ENCODE results near the gene MRPS10. TPM values are rescaled to one million over a fixed set of nuclear protein-coding genes. Genes with fewer than 3 reads are reported as not detected.

MRPS10 gene
- total and polyA plus RNA-seq, 2 donors (not counting 1 experiment from before 2014, with no cell fraction given), result 10.5 to 26.4 TPM

DNA sequence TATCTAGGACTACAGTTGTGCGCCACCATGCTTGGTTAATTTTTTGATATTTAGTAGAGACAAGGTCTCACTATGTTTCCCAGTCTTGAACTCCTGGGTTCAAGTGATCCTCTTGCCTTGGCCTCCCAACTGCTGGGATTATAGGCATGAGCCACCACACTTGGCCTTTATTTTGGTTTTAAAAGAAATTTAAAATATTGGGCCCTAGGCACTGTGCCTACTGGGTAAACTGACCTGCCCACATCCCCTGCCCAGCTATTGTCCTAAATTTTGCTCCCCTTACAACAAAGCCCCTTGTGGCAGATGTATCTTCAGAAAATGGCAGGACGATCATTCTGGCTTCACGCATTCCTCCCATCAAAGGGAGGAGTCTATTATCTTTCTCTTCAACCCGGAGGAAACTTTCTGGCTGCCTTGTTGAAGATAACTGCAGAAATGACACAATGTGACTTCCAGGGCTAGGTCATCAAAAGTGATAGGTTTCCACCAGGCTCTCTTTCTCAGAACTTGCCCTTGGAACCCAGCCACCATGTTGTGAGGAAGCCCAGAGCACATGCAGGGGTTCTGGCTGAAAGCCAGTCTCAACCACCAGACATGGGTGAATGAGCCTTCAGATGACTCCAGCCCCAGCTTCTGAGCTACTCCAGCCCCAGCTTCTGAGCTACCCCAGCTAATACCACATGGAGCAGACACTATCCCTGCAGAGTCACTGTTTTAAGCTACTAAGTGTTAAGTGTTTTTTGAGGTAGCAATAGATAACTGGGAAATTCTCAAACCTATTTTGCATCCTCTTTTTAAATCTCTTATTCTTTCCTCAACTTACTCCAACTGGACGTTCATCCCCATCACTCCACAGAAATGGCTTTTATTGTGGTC is 18.3 kb downstream of the MRPS10 start:
- Histone ChIP-seq H3K9ac (ENCODE audit: low read length) (no peak overlapping the region), H3K4me1 (ENCODE audit: control insufficient read depth in 2 of 2, insufficient read depth in 2 of 2, low read length in 2 of 2) (no peaks in the 10 kb centered on the region), H3K9me3 (ENCODE audit: control extremely low read depth in 1 of 3, control insufficient read depth in 2 of 3, insufficient read depth in 1 of 3, low read length in 2 of 3) (no peaks in the 10 kb centered on the region), H2AFZ (ENCODE audit: insufficient read depth, low read depth, low read length, poor library complexity, severe bottlenecking) (no peak overlapping the region), H3K27me3 (replicated peaks in 1 of 4; ENCODE audit: control extremely low read depth in 1 of 4, control insufficient read depth in 3 of 4, insufficient read depth in 4 of 4, low read length in 3 of 4) (no peaks in the 10 kb centered on the region), H3K36me3 (replicated peaks in 1 of 2; ENCODE audit: control extremely low read depth in 1 of 2, control insufficient read depth in 1 of 2, extremely low read depth in 1 of 2, insufficient read depth in 2 of 2, low read length in 1 of 2) (peaks cover 0 to 15% of the 10 kb centered on the region in 2 experiments), H3K27ac (ENCODE audit: low read length in 2 of 2) (no peak overlapping the region), H4K20me1 (ENCODE audit: control insufficient read depth, insufficient read depth, low read length, poor library complexity, severe bottlenecking) (no peaks in the 10 kb centered on the region), H3K4me3 (ENCODE audit: control extremely low read depth in 1 of 5, extremely low read depth in 1 of 5, insufficient read depth in 1 of 5, low read depth in 2 of 5, low read length in 4 of 5) (no peak overlapping the region), H3K79me2 (ENCODE audit: control insufficient read depth, insufficient read depth, low read length) (no peaks in the 10 kb centered on the region), H3K4me2 (replicated peaks; ENCODE audit: low read depth, low read length, poor library complexity, severe bottlenecking) (no peak overlapping the region)
- DNase-seq, result no peak
- ChIA-PET CTCF (interaction anchor here (0.7 kb wide), 1 partner anchor 374 kb away, joined by 3 read pairs; no protein-coding TSS in a partner anchor), POLR2A (no interaction called here)
- Mint-ChIP-seq H3K27ac (no peak overlapping the region), H3K27me3 (no peaks in the 10 kb centered on the region), H3K9me3 (ENCODE audit: insufficient read depth) (no peaks in the 10 kb centered on the region), H3K4me1 (peaks cover 4% of the 10 kb centered on the region), H3K4me3 (no peak overlapping the region)
- intact Hi-C loops (cut with micrococcal nuclease), result no loop called here
- ATAC-seq (ENCODE audit: low read depth), result no peak
- no peak for TF ChIP-seq CTCF (IDR thresholded peaks at IDR 0.05)
- no peak for TF ChIP-seq EZH2 (IDR thresholded peaks at IDR 0.05; ENCODE audit: borderline replicate concordance, insufficient read depth, low read depth, low read length, poor library complexity, severe bottlenecking)
- WGBS (ENCODE audit: insufficient coverage), result 100% methylated on average over 4 of the region's 5 CpGs
